Activated naive CD8-positive, alpha-beta T cell treated with anti-CD3 and anti-CD28 coated beads, Interleukin-2, amount 50 U/mL, for 16 hours (primary cell): ENCODE data around the gene RND2.

Source experiments
- DNase-seq: peaks from one replicate; pipeline ENCODE4 v3.0.0-alpha.2; 2020; ENCODE audit warnings: low read depth, low spot score

Gene RND2

DNA sequence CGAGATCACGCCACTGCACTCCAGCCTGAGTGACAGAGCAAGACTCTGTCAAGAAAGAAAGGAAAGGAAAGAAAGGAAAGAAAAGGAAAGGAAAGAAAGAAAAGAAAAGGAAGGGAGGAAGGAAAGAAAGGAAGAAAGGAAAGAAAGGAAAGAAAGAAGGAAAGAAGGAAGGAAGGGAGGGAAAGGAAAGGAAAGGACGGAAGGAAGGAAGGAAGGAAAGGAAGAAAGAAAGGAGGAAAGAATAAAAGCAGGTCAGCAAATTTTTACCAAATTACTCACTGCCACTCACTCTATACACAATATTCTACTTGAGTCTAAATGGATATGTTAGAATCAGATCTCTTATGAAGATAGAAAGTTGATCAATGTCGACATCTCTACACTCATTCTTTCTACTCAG lies 49.8 kb downstream of the RND2 start:
- DNase-seq, result no peak

DNA sequence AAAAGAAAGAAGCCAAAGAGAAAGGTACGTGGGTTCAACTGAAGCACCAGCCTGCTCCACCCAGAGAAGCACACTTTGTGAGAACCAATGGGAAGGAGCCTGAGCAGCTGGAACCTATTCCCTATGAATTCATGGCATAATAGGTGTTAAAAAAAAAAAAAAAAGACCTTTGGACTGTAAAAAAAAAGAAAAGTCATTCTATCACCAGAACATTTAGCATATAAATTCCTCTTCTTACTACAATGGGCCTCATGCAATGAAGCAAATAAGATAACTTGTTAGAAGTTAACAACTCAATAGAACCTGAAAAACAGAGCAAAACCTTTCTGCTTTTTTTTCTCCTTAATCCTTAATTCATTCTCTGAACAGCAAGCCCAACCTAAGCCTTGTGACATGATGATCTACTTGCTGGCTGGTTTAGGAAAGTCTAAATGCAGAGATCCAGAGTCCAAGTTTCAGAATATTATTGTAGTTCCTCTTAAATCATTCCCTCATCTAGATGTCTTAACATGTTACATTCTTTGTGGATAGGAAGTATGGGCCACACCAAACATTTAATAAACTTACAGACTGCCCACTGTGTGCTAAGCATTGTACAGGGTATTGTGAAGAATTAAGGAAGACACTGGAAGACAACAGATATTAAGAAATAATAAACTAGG lies 54.7 kb downstream of the RND2 start:
- no peak for DNase-seq
